Activated CD8-positive, alpha-beta T cell treated with anti-CD3 and anti-CD28 coated beads for 36 hours (primary cell): ENCODE data around the gene ANKRD11. TPM values are rescaled to one million over a fixed set of nuclear protein-coding genes. Genes with fewer than 3 reads are reported as not detected.

Source experiments
- ATAC-seq: fragments of 200-7000 bp; cut with Tn5 transposase; one replicate; pipeline ENCODE4 v1.10.0; 2021; ENCODE audit warnings: mild to moderate bottlenecking, moderate library complexity
- CTCF ChIA-PET: fragments of 350-600 bp; sonication (Branson Sonifier 250); formaldehyde crosslinking; loops from one replicate; lab custom pipeline; 2021; ENCODE audit warnings: antibody characterized with exemption; lab: Charles Lee
- POLR2A ChIA-PET: fragments of 350-600 bp; sonication (Branson Sonifier 250); formaldehyde crosslinking; loops from one replicate; lab custom pipeline; 2021; ENCODE audit warnings: antibody characterized with exemption; lab: Charles Lee
- DNase-seq: peaks from one replicate; pipeline ENCODE4 v3.0.0-alpha.2; 2020
- H3K27ac Mint-ChIP-seq: one replicate; pipeline ENCODE4 v1.8.0; 2021; ENCODE audit warnings: mild to moderate bottlenecking, mixed read lengths
- H3K27me3 Mint-ChIP-seq: one replicate; pipeline ENCODE4 v1.8.0; 2021; ENCODE audit warnings: mixed read lengths
- H3K36me3 Mint-ChIP-seq: one replicate; pipeline ENCODE4 v1.8.0; 2021; ENCODE audit warnings: low read depth, mixed read lengths
- H3K4me1 Mint-ChIP-seq: one replicate; pipeline ENCODE4 v1.8.0; 2021; ENCODE audit warnings: low read depth, mixed read lengths
- H3K4me3 Mint-ChIP-seq: one replicate; pipeline ENCODE4 v1.8.0; 2021; ENCODE audit warnings: mild to moderate bottlenecking, moderate library complexity, mixed read lengths
- H3K9me3 Mint-ChIP-seq: one replicate; pipeline ENCODE4 v1.8.0; 2021; ENCODE audit warnings: mixed read lengths
- intact Hi-C: fragments of 100-400 bp; cut with micrococcal nuclease; formaldehyde crosslinking; loops from one replicate; pipeline ENCODE4 v1.10.0; 2022
- total RNA-seq, 2 experiments: library from RNA; stranded (reverse); gene quantifications; one replicate each; pipeline ENCODE4 v1.2.3, GENCODE V29; 2021
- TF ChIP-seq, protein P1 (sequence below): fragments of 200-600 bp; IDR thresholded peaks from one replicate; pipeline ENCODE4 v1.8.0; 2022; ENCODE audit warnings: antibody characterized with exemption, mild to moderate bottlenecking

The ANKRD11 gene
- total RNA-seq, 2 experiments from 2014 or later: 145 to 147 TPM

DNA sequence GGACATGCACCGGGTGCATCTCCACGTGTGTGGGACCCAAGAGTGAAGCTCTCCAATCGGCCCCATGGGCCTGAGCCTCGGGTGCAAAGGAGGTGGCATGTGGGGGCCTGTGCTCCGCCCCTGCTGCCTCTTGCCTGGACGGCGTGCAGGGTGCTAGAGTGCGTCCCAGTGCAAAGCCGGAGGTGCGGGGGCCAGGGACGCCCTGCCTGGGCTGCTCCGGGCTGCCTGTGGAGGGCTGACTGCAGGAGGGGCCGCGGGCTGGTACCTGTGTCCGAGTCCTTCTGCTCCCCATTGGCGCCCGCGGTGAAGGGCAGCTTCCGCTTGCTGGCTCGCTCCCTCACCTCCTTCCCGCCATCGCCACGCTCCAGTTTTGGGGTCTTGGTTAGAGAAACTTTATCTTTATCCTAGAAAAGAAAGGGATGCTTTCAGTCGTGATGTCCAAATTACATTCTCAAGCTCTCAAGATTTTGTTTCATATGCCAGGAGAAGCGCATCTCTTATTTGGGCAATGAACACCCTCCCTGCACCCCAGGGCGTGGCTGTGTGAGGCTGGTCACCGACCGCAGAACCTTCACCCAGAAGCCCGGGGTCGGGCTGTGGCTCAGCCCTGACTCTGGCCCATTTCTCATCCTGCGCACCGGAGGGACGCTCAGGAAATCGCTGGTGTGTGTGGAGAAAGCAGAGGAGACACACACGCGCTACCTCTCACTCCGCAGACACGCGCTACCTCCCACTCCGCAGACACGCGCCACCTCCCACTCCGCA, 185.2 kb downstream of the ANKRD11 start:
- no peak for DNase-seq
- POLR2A ChIA-PET: no interaction called here
- CTCF ChIA-PET: no interaction called here
- ATAC-seq: no peak
- no peak overlapping the region for H3K4me3 Mint-ChIP-seq
- H3K4me1 Mint-ChIP-seq: peaks cover 47% of the 10 kb centered on the region
- peaks cover 42% of the 10 kb centered on the region for H3K36me3 Mint-ChIP-seq
- no peaks in the 10 kb centered on the region for H3K27me3 Mint-ChIP-seq
- no peak overlapping the region for H3K27ac Mint-ChIP-seq
- TF ChIP-seq, protein P1, sequence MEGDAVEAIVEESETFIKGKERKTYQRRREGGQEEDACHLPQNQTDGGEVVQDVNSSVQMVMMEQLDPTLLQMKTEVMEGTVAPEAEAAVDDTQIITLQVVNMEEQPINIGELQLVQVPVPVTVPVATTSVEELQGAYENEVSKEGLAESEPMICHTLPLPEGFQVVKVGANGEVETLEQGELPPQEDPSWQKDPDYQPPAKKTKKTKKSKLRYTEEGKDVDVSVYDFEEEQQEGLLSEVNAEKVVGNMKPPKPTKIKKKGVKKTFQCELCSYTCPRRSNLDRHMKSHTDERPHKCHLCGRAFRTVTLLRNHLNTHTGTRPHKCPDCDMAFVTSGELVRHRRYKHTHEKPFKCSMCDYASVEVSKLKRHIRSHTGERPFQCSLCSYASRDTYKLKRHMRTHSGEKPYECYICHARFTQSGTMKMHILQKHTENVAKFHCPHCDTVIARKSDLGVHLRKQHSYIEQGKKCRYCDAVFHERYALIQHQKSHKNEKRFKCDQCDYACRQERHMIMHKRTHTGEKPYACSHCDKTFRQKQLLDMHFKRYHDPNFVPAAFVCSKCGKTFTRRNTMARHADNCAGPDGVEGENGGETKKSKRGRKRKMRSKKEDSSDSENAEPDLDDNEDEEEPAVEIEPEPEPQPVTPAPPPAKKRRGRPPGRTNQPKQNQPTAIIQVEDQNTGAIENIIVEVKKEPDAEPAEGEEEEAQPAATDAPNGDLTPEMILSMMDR: no peak
- intact Hi-C loops: no loop called here
- no peaks in the 10 kb centered on the region for H3K9me3 Mint-ChIP-seq

DNA sequence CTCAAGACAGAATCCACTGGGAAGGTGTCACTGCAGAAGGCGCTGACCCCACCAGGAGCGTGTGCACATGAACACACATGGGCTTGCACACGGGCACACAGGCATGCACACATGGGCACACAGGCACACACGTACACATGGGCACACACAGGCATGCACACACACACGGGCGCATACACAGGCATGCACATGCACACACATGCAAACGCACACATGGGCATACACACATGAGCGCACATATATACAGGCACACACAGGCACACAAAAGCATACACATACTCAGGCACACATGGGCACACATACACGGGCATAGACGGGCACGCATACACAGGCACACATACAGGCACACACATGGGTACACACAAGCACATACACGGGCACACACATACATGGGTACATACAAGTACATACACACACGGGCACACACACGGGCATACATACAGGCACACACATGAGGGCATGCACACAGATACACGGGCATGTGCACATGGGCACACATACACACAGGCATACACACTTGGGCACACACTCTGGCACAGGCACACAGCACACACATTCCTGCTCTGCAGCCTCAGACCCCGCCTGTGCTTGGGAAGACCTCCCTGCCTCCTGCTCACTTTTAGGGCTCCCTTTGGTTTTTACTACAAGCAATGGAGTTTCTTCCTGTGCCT, 186.0 kb downstream of the ANKRD11 start:
- peaks cover 39% of the 10 kb centered on the region for H3K4me1 Mint-ChIP-seq
- ATAC-seq: no peak

DNA sequence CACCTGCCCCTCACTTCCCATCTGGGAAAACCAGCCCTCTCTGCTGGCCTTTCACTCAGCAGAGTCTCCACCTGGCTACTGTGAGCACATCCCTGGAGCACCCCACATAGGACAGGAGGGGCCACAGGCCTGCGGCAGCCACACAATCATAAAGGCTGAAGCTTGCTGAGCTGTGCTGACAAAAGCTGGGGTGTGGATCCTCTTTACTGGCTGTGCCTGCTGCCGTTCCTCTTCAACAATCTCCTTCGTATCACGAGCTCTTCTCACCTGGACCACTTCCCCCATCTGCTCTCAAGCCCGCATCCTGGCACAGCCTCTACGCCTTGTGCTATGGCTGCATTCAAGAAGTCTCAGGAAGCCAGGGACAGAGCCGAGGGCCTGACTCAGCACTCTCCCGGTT, 186.7 kb downstream of the ANKRD11 start:
- ATAC-seq: no peak
- H3K4me3 Mint-ChIP-seq: no peak overlapping the region
- H3K9me3 Mint-ChIP-seq: no peaks in the 10 kb centered on the region
- ChIA-PET CTCF (interaction anchor here (2.0 kb wide), 1 partner anchor 12 kb away, joined by 6 read pairs; no protein-coding TSS in a partner anchor), POLR2A (interaction anchor here (0.7 kb wide), 1 partner anchor 12 kb away, joined by 4 read pairs; no protein-coding TSS in a partner anchor)
- no peak for DNase-seq
- TF ChIP-seq, protein P1: no peak
- H3K36me3 Mint-ChIP-seq: peaks cover 34% of the 10 kb centered on the region
- H3K27ac Mint-ChIP-seq: no peak overlapping the region
- intact Hi-C loops: no loop called here
- H3K27me3 Mint-ChIP-seq: no peaks in the 10 kb centered on the region
- H3K4me1 Mint-ChIP-seq: peaks cover 35% of the 10 kb centered on the region

More for the DNA sequence above, 186.0 kb downstream of the ANKRD11 start:
- no peak overlapping the region for H3K4me3 Mint-ChIP-seq
- peak overlapping the region; percentile 39 for H3K27ac Mint-ChIP-seq
- intact Hi-C loops: no loop called here
- no peak for DNase-seq
- POLR2A ChIA-PET: interaction anchor here (0.7 kb wide), 1 partner anchor 11 kb away, joined by 4 read pairs; no protein-coding TSS in a partner anchor
- TF ChIP-seq, protein P1: no peak
- H3K9me3 Mint-ChIP-seq: no peaks in the 10 kb centered on the region
- peaks cover 38% of the 10 kb centered on the region for H3K36me3 Mint-ChIP-seq
- CTCF ChIA-PET: interaction anchor here (2.0 kb wide), 1 partner anchor 11 kb away, joined by 6 read pairs; no protein-coding TSS in a partner anchor
- H3K27me3 Mint-ChIP-seq: no peaks in the 10 kb centered on the region

DNA sequence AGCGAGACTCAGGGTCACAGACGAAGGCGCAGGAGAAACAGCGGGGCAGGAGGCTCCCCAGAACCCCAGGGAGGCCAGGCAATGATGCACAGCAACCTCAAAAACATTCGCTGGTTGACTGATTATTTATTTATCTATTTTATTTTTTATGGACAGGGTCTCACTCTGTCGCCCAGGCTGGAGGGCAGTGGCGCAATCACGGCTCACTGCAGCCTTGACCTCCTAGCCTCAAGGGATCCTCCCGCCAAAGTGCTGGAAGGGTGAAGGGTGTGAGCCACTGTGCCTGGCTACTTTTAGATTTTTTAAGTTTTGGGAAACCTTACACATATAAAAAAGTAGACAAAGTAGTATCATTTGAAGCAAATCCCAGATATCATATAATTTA, 189.4 kb downstream of the ANKRD11 start:
- intact Hi-C loops: no loop called here
- H3K9me3 Mint-ChIP-seq: no peaks in the 10 kb centered on the region
- H3K4me3 Mint-ChIP-seq: no peak overlapping the region
- TF ChIP-seq, protein P1: no peak
- H3K4me1 Mint-ChIP-seq: peaks cover 46% of the 10 kb centered on the region
- no peaks in the 10 kb centered on the region for H3K27me3 Mint-ChIP-seq
- no peak overlapping the region for H3K27ac Mint-ChIP-seq
- no peak for DNase-seq
- peaks cover 30% of the 10 kb centered on the region for H3K36me3 Mint-ChIP-seq
- no peak for ATAC-seq
- ChIA-PET POLR2A (no interaction called here), CTCF (no interaction called here)
